GM23248 (cell line): ENCODE measurements around the gene ADGRV1. TPM values are rescaled to one million over a fixed set of nuclear protein-coding genes. Genes with fewer than 3 reads are reported as not detected.
"Not testable (repeated sequence)": the region's sequence is repeated elsewhere in the genome, so short reads cannot be mapped to it uniquely, and the experiment has no call there.

Source experiments
- DNase-seq: peaks from one replicate; pipeline ENCODE4 v3.0.0-alpha.2; 2015
- H2AFZ ChIP-seq: fragments of 200-600 bp; sonication (generic); 2 replicates; pipeline ENCODE4 v1.6.1; 2016; ENCODE audit warnings: antibody characterized with exemption
- H3F3A ChIP-seq: fragments of 200-600 bp; sonication (generic); 2 replicates; pipeline ENCODE4 v1.6.1; 2016; ENCODE audit warnings: mild to moderate bottlenecking, antibody characterized with exemption, mixed run types; ENCODE audit not compliant: insufficient read depth
- H3K27ac ChIP-seq: fragments of 200-600 bp; sonication (generic); 2 replicates; pipeline ENCODE4 v1.5.1; 2016; ENCODE audit warnings: mild to moderate bottlenecking
- H3K27me3 ChIP-seq: fragments of 200-600 bp; sonication (generic); replicated peaks from 2 replicates; pipeline ENCODE4 v1.6.1; 2016; ENCODE audit warnings: mild to moderate bottlenecking; ENCODE audit not compliant: insufficient read depth
- H3K36me3 ChIP-seq: fragments of 200-600 bp; sonication (generic); 2 replicates; pipeline ENCODE4 v1.6.1; 2016; ENCODE audit warnings: low read depth, mild to moderate bottlenecking
- H3K4me1 ChIP-seq: fragments of 200-600 bp; sonication (generic); 2 replicates; pipeline ENCODE4 v1.6.1; 2016; ENCODE audit warnings: mild to moderate bottlenecking; ENCODE audit not compliant: insufficient read depth
- H3K4me2 ChIP-seq: fragments of 200-600 bp; sonication (generic); one replicate; pipeline ENCODE4 v1.6.1; 2016; ENCODE audit warnings: mild to moderate bottlenecking; ENCODE audit not compliant: unreplicated experiment
- H3K4me3 ChIP-seq: fragments of 200-600 bp; sonication (generic); 2 replicates; pipeline ENCODE4 v1.5.1; 2016; ENCODE audit warnings: mild to moderate bottlenecking
- H3K79me2 ChIP-seq: fragments of 200-600 bp; sonication (generic); 2 replicates; pipeline ENCODE4 v1.6.1; 2016; ENCODE audit warnings: mild to moderate bottlenecking; ENCODE audit not compliant: insufficient read depth
- H3K9ac ChIP-seq: fragments of 200-600 bp; sonication (generic); 2 replicates; pipeline ENCODE4 v1.6.1; 2016; ENCODE audit warnings: mild to moderate bottlenecking
- H3K9me2 ChIP-seq: fragments of 200-600 bp; sonication (generic); 2 replicates; pipeline ENCODE4 v1.6.1; 2016; ENCODE audit warnings: mixed run types, mild to moderate bottlenecking, moderate library complexity; ENCODE audit not compliant: insufficient read depth
- H3K9me3 ChIP-seq: fragments of 200-600 bp; sonication (generic); one replicate; pipeline ENCODE4 v1.6.1; 2017; ENCODE audit warnings: low read depth
- H4K20me1 ChIP-seq: fragments of 200-600 bp; sonication (generic); 2 replicates; pipeline ENCODE4 v1.6.0; 2016; ENCODE audit not compliant: insufficient read depth
- EZH2 ChIP-seq: fragments of 200-600 bp; sonication (generic); IDR thresholded peaks from 2 replicates; pipeline ENCODE4 v1.6.1; 2018; ENCODE audit warnings: antibody characterized with exemption, mild to moderate bottlenecking; ENCODE audit not compliant: insufficient read depth, poor library complexity, severe bottlenecking
- EZH2phosphoT487 ChIP-seq: fragments of 200-600 bp; sonication (generic); IDR thresholded peaks from 2 replicates; pipeline ENCODE4 v1.6.1; 2018; ENCODE audit warnings: antibody characterized with exemption, moderate library complexity, mild to moderate bottlenecking, low read depth; ENCODE audit not compliant: insufficient read depth
- WGBS, 2 experiments: methylation state at CpG; one replicate each; pipeline ENCODE4 v1.1.6; 2015 to 2017; ENCODE audit warnings: low lambda C conversion rate in 2 of 2, low coverage in 1 of 2; ENCODE audit errors: missing lambda C conversion rate in 2 of 2; 5-methylcytosine and 5-hydroxymethylcytosine counted together
- in situ Hi-C: fragments of 300-500 bp; cut with MboI; formaldehyde crosslinking; loops from 2 replicates; pipeline ENCODE4 v1.15.0; 2020
- polyA plus RNA-seq: library from polyadenylated mRNA; unstranded; fragments of >200 nt; fragmentation: Nextera tagmentation; extraction: Ambion mirVana; gene quantifications from 2 replicates; pipeline ENCODE4 v1.2.1, GENCODE V29; 2016
- total RNA-seq: library from RNA; depleted of rRNA; stranded (reverse); fragments of >200 nt; shearing (Covaris generic); gene quantifications from 2 replicates; pipeline ENCODE4 v1.2.3, GENCODE V29; 2014

Gene ADGRV1
- total and polyA plus RNA-seq, 2 experiments from 2014 or later: not detected

DNA sequence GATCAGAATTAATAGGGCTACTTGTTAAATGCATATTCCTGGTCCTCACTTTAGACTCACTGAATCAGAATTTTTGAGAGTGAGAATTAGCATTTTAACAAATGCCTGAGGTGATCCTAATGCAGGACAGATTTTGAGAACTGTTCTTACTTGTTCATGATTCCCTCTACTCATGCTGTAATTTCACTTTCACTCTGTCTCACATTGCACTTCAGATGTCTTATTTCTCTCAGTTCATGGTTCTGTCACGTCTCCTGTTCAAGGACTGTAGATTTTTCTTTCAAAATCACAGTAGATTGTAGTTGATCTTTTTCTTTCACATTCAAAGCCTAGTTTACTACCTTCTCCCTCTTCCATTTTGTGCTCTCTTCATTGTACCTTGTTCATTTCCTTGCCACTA, 54.3 kb downstream of the ADGRV1 start:
- no peaks in the 10 kb centered on the region for H3K79me2 ChIP-seq
- no peak for DNase-seq
- TF ChIP-seq EZH2phosphoT487 (no peak), EZH2 (no peak)
- H2AFZ ChIP-seq: no peak overlapping the region; the same call in 1 of the 2 replicates
- no peaks in the 10 kb centered on the region for H3K4me1 ChIP-seq
- H4K20me1 ChIP-seq: no peaks in the 10 kb centered on the region
- in situ Hi-C loops: no loop called here
- H3K4me3 ChIP-seq: no peak overlapping the region
- no peaks in the 10 kb centered on the region for H3K9me2 ChIP-seq
- H3K27ac ChIP-seq: no peak overlapping the region
- no peaks in the 10 kb centered on the region for H3F3A ChIP-seq
- H3K27me3 ChIP-seq: no peaks in the 10 kb centered on the region; the same call in 1 of the 2 replicates
- WGBS, 2 experiments: 0 to 4% methylated on average over 1 of the region's 1 CpG
- no peak overlapping the region for H3K9ac ChIP-seq
- no peaks in the 10 kb centered on the region for H3K36me3 ChIP-seq
- no peak overlapping the region for H3K4me2 ChIP-seq
- no peaks in the 10 kb centered on the region for H3K9me3 ChIP-seq

DNA sequence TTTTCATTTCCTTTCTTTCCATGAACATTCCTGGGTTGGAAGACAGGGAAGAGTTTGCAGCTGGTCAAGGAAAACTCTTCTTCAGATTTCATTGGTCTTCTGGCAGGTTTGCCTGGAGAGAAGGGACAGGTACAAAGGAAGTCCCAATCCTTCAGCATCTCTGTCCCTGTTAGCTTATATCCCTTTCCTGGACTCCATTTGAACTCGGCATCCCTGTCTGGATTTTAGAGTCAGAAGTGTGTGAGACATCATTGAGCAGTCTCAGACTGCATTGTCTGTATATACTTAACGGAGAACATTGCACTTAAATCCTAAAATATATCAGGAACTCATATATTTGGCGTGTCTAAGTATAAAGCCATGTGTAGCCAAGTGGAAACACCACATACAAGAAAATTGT, 54.9 kb downstream of the ADGRV1 start:
- TF ChIP-seq EZH2 (no peak), EZH2phosphoT487 (no peak)
- H3K4me1 ChIP-seq: no peaks in the 10 kb centered on the region
- 21 to 26% methylated on average over 3 of the region's 3 CpGs for whole genome bisulfite sequencing, 2 experiments
- no peak overlapping the region for H3K9ac ChIP-seq
- no peak overlapping the region for H3K27ac ChIP-seq
- in situ Hi-C loops: no loop called here
- H3K9me2 ChIP-seq: no peaks in the 10 kb centered on the region
- no peaks in the 10 kb centered on the region for H3K36me3 ChIP-seq
- no peaks in the 10 kb centered on the region for H4K20me1 ChIP-seq
- H3K9me3 ChIP-seq: no peaks in the 10 kb centered on the region
- H3K4me3 ChIP-seq: no peak overlapping the region
- no peaks in the 10 kb centered on the region for H3F3A ChIP-seq
- H3K4me2 ChIP-seq: no peak overlapping the region
- H3K27me3 ChIP-seq: no peaks in the 10 kb centered on the region; the same call in 1 of the 2 replicates
- H2AFZ ChIP-seq: no peak overlapping the region
- no peaks in the 10 kb centered on the region for H3K79me2 ChIP-seq
- no peak for DNase-seq

DNA sequence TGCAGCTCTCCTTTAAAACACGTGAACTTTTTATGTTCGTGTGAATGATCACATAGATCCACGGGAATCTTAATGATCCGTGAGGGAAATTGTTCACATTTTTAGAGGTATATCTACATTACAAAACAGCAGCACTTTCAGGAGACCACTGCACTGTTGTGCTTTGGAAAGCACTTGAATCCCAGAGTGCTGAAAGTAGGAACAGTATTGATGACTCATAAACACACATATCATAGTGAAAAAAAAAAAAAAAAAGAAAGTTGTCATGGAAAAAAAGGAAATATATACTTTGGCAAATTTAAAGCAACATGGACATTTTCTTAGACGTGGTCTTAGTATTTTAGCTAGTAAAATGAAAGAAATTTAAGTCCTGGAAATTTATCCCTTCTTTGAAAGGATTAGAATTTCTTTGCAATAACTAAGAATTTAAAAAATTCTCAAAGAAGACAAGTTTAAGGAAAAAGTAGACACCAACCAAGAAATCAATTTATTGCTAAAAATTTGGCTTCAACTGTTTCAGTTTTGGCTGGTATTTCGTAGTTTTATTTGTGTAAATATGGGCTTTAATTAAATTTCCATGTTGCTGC, 55.4 kb downstream of the ADGRV1 start:
- H3K79me2 ChIP-seq: no peaks in the 10 kb centered on the region
- no peak overlapping the region for H2AFZ ChIP-seq
- H3K27ac ChIP-seq: no peak overlapping the region
- no peaks in the 10 kb centered on the region for H3K9me2 ChIP-seq
- H3K4me1 ChIP-seq: no peaks in the 10 kb centered on the region
- 19 to 21% methylated on average over 6 of the region's 6 CpGs for WGBS, 2 experiments
- H3K36me3 ChIP-seq: no peaks in the 10 kb centered on the region
- H4K20me1 ChIP-seq: no peaks in the 10 kb centered on the region
- no peak for TF ChIP-seq EZH2
- TF ChIP-seq EZH2phosphoT487: no peak
- H3K4me3 ChIP-seq: no peak overlapping the region
- in situ Hi-C loops: no loop called here
- H3K9me3 ChIP-seq: no peaks in the 10 kb centered on the region
- H3K27me3 ChIP-seq: no peaks in the 10 kb centered on the region; the same call in 1 of the 2 replicates
- no peaks in the 10 kb centered on the region for H3F3A ChIP-seq
- no peak overlapping the region for H3K4me2 ChIP-seq
- DNase-seq: peak; percentile 9
- H3K9ac ChIP-seq: no peak overlapping the region

DNA sequence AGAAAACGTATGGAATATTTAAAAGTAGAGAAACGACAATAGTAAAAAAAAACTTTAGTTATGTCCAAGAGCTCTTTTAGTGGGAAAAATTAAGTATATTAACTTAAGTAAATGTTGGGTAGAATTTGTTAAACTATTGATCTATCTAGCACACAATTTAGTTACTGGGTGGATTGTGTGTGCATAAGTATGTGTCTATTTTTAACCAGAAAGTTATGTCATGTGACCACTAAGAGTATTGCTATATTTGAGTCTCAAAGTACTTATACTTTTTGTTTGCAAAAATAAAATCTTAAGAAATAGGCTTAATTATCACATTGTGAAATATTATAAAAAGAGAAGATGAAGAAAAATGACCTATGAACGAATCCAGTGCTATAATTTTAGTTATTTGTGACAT, 56.8 kb downstream of the ADGRV1 start:
- Histone ChIP-seq H3K4me2 (no peak overlapping the region), H3K79me2 (no peaks in the 10 kb centered on the region), H3K27ac (no peak overlapping the region), H4K20me1 (no peaks in the 10 kb centered on the region), H3K9me3 (no peaks in the 10 kb centered on the region), H3K4me1 (no peaks in the 10 kb centered on the region), H2AFZ (no peak overlapping the region), H3K27me3 (no peaks in the 10 kb centered on the region; the same call in 1 of the 2 replicates), H3K9ac (no peak overlapping the region), H3K36me3 (no peaks in the 10 kb centered on the region), H3K9me2 (no peaks in the 10 kb centered on the region), H3F3A (no peaks in the 10 kb centered on the region), H3K4me3 (no peak overlapping the region)
- in situ Hi-C loops: no loop called here
- DNase-seq: no peak
- TF ChIP-seq EZH2 (no peak), EZH2phosphoT487 (no peak)
- 42 to 49% methylated on average over 3 of the region's 3 CpGs for WGBS, 2 experiments

DNA sequence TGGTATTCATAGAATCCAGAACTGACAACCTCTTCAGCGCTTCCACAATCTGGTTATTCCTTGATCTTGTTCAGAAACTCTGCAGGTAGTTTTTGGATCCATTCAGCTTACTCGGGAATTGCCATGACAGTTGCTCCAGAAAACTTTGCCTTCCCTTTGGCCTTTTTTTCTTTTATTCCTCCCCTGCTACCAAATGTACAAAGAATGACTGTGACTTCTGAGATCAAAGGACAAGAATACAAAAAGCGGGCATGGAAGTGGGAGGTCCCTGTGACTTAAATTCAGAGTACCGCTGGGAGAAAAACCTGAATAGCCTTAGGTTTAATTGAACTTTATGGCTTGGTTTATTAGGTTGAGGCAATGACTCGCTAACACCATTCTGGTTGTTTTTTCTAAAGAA, 59.5 kb downstream of the ADGRV1 start:
- no peaks in the 10 kb centered on the region for H3K36me3 ChIP-seq
- H3K79me2 ChIP-seq: no peaks in the 10 kb centered on the region

DNA sequence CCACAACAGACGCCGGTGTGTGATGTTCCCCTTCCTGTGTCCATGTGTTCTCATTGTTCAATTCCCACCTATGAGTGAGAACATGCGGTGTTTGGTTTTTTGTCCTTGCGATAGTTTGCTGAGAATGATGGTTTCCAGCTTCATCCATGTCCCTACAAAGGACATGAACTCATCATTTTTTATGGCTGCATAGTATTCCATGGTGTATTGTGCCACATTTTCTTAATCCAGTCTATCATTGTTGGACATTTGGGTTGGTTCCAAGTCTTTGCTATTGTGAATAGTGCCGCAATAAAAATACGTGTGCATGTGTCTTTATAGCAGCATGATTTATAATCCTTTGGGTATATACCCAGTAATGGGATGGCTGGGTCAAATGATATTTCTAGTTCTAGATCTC, 61.2 kb downstream of the ADGRV1 start:
- H3K9me2 ChIP-seq, H3K79me2 ChIP-seq, H3K36me3 ChIP-seq, H3K27ac ChIP-seq, H3K4me1 ChIP-seq, H3K9ac ChIP-seq, H3K27me3 ChIP-seq, H3K4me3 ChIP-seq, H3K9me3 ChIP-seq, H4K20me1 ChIP-seq, in situ Hi-C loops, H2AFZ ChIP-seq, H3F3A ChIP-seq, DNase-seq, H3K4me2 ChIP-seq: not testable (repeated sequence)
- 73 to 76% methylated on average over 6 of the region's 6 CpGs for WGBS, 2 experiments

More for the DNA sequence above, 59.5 kb downstream of the ADGRV1 start:
- H3K9ac ChIP-seq: no peak overlapping the region
- no peak overlapping the region for H3K27ac ChIP-seq
- no peaks in the 10 kb centered on the region for H3K27me3 ChIP-seq
- DNase-seq: no peak
- H3K4me3 ChIP-seq: no peak overlapping the region
- no peaks in the 10 kb centered on the region for H3F3A ChIP-seq
- no peaks in the 10 kb centered on the region for H3K9me3 ChIP-seq
- no peaks in the 10 kb centered on the region for H4K20me1 ChIP-seq
- no peak overlapping the region for H2AFZ ChIP-seq
- H3K4me1 ChIP-seq: no peaks in the 10 kb centered on the region
- TF ChIP-seq EZH2phosphoT487 (no peak), EZH2 (no peak)
- WGBS, 2 experiments: 65 to 68% methylated on average over 5 of the region's 5 CpGs
- in situ Hi-C loops: no loop called here
- no peak overlapping the region for H3K4me2 ChIP-seq
- no peaks in the 10 kb centered on the region for H3K9me2 ChIP-seq
